HG03575 (cell line): ENCODE results near the gene MINDY4B.

Source experiments
- ATAC-seq: cut with Tn5 transposase; IDR thresholded peaks from one replicate; pipeline ENCODE4 v1.9.1; 2021; ENCODE audit not compliant: unreplicated experiment, insufficient number of reproducible peaks, low FRiP score; ENCODE audit errors: extremely low read depth

Gene MINDY4B

DNA sequence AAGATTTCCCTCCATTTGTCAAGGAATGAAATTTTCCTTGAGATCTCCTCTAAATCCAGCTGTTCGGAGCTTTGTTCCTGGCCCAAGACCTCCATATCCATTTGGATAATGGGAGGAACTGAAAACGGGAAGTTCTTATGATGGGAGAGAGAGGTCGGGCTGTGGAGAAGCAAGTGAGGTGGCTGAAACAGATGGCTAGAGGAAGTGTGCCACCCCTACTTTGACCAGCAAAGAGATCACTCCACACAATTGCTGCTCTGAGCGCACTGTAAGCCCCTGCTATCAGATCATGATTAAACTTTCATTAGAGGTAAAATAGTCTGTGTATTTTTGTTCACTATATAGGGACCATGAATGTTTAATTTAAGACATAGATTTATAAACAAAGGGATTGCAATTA is at the start of gene MINDY4B:
Gene MINDY4B (minus strand): TSS at position 101 of the 400 bp plus-strand sequence. CDS start 0 bp downstream, at position 101.
- no peak for ATAC-seq

DNA sequence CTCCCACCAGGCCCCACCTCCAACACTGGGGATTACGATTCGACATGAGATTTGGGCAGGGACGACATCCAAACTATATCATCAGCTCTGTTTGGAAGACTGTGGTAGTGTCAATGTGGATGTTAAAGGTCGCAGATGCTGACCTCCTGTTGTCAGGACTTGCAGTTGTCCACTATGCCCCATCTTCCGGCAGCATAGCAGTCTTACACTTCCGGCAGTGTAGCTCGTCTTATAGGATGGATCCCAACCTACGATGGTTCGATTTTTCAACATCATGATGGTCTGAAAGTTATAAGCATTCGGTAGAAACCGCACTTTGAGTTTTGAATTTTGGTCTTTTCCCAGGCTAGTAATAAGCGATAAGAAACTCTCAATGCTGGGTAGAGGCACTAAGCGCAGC is 46.7 kb upstream of the MINDY4B start:
- ATAC-seq: no peak

DNA sequence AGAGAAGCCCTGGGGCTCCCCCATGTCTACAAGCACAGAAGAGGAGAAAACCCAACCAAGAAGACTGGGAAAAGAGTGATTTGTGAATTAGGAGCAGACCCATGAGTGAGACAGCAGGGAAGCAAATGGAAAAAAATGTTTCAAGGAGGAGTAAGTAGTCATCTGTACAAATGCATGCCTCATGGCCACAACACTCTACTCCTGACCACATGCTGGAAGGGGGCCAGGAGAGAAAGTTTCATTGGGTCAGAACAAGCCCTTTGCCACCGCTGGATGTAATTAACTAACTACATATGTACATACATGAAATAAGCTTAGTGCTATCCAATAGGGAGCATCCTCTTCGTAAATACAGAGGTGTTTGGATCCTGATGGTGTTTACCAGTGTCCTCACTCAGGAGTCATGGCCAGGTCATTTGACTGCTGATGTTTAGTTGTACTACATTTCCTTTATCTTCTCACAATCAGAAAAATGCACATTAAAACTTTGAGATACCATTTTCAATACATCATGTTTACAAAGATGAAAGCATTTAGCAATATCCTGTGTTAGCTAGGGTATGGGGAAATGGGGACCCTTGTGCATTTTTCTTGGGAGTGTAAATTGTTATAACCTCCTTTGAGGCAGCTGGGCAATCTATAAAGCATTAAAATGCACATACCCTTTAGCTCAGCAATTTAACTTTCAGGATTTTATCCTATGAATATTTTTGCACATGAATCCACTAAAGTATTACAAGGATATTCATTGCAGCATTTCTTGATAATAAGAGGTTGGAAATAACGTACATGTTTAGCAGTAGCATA is 40.2 kb upstream of the MINDY4B start:
- ATAC-seq: no peak

DNA sequence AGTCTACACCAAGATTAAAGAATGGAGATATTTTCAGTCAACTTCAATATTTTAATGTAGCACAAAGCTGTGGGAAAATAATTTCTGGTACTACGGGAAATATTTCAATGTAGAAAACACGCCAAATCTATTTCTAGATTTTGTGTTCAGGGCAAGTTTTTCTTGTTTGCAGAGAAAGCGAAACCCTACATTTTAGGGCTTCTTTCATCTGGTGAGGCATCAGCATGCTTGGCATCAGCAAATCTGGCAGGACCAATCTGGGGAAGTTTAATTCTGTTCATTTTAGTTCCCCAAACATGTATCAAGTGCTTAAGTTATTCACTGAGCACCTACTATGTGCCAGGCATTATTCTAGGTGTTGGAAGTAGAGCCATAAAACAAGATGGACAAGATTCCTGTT is 37.0 kb upstream of the MINDY4B start:
- ATAC-seq: no peak

DNA sequence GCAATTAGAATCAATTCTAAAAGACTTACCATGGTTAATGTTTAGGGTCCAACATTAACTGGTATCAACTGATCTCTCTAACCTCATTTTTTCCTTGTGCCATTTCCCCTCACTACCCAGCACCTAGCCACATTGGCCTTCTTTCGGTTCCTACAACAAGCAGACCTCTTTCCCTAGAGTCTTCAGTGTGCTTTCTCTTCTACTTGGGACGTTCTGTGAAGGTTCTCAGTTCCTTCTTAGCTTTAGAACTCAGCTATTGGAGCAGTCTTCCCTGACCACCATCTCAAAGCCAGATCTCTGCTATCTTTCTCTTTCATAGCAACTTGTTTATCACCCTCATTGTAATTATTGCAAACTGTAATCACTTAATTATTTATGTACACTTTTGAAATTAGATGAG is 31.5 kb upstream of the MINDY4B start:
- ATAC-seq: no peak

DNA sequence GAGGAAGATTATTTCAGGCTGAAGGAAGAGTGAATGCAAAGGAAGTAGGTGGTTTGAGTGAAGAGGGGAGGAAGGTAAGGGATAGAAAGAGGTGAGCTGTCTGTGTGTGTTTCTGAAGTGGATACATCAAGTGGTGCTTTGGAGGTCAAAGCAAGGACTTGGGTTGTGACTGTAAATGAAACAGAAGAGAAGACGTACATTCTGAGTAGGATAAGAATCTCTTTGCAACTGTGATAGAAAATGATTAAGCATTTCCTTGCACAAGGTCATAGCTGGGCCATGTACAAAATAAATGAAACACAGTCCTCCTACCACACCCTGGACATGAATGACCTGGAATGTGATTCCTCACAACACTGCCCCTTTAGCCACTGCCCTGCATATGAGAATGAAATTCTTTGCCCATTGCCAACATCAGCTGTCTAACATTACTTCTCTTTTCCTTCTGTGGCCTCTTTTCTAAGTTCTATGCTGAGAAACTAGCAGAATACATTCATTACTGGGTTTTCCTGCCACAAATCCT is 28.3 kb upstream of the MINDY4B start:
- no peak for ATAC-seq

DNA sequence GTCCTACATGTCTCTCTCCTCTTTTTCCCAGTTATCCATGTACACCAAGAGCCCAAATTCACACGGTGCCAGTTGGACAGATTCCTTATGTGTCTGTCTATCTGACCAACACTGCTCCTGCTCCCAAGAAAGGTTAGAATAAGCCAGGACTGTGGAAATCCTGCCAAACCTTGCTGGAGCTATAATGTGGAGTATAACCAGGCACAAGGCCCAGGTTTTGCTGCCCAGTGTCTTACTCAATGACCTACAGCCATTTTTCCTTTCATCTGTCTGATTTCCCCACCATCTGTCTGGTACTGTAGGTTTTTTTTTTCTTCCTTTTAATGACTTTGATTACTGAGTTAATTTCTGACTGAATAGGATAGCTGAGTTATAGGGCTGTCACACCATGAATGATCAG is 26.5 kb upstream of the MINDY4B start:
- ATAC-seq: no peak

DNA sequence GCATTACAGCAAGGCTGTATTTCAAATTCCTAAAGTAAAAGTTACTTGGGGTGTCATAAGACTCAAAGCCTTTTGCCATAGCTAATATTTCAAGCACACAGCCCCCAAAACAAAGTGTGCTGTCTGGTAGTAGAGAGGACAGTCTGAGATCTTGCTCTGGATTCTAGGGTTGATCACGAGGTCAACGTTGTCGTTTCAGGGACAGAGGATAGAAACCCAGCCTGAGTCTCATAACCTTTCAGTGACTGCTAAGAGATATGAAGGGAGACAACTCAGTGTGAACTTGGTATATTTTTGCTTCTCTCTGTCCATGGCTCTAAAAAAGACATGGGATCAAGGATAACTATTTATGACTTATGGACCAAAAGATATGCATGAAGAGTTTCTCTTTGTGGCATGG is 25.6 kb upstream of the MINDY4B start:
- ATAC-seq: no peak

DNA sequence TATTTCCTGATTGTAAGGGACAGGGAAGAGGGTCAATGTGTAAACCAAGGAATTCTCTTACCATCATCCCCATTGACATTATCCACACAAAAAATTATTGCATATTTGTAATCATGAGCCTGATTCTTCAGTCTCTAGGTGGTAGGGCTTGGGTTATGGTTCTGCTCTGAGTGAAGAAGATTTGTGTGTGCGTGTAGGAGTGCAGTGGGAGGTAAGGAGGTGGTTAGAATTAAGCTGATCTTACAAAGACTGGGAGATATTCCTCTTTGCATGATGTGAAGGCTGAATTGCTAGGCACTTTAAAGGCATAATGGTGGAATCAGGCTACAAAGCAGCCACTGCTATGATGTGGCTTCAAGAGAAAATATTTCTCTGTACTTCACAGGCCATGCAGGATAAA is 23.0 kb upstream of the MINDY4B start:
- ATAC-seq: no peak

DNA sequence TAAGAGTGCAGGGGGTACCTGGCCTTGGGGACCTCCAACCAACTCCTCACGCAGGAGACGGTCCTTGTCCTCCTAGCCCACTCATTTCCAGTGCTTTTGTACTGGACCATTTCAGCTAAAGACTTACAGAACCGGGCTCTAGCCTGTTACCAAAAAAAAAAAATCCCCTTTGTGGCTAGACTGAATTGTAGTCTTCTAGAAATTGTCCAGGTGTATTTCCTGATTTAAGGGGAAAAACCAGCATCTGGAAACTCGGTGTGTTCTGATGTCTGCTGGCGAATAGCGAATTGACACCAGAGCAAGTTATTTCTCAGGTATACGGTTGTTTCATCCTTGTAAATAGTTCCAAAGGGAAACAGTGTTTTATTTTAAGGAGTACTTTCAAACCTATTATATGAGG is 21.1 kb upstream of the MINDY4B start:
- no peak for ATAC-seq

DNA sequence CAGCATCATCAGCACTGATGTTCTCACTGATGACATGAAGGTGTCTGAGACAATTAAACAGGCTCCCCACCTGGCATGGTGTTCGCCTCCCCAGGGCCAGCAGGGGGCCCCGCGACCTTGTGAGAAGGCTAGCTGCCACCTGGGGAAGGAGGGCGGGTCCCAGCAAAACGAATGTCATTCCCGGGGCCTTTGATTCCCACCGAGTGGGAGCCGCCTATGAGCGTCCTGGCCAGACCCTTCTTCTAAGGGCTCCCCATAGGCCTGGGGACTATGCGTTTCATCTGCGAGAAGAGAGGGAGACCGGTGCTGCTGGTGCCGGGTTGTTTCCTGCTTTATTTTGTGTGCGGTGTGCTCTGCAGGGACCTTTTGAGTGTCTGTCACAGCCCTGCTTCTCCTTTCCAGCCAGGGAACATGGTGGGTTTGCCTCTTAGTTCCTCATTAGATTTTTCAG is 20.5 kb upstream of the MINDY4B start:
- no peak for ATAC-seq

DNA sequence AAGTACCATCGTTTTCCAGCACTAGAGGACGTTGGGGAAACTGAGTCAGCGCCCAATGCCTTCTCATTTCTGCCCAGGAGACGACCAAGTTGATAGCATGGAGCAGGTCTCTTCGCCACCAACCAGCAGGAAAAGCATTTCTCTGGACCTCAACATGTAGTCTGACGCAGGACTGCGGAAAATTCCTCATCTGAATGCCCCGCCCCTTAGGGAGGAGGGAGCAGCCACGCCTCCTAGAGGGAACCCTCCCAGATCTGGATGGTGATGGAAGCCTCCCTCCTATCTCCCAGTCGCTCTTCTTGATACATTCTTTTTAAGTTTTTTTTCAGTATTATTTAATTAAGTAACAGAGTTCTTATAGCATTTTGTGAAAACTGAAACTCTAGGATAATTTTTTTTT is 17.4 kb upstream of the MINDY4B start:
- ATAC-seq: no peak

DNA sequence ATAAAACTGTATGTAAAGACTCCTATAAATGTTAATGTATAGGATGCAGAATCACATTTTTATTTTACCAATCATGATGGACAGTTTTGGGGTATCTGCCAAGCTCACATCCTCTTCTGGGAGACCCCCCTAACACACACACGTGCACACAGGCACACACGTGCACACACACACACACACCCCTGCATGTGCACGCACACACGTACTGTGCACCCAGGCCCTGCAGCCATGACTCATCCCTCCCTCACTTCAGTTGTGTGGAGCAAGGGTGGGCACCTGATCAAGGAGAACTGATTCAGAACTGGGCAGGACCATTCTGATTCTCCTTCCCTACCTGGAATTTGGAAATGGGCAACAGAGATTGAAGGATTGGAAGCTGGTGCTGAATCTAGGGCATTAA is 16.0 kb upstream of the MINDY4B start:
- no peak for ATAC-seq

DNA sequence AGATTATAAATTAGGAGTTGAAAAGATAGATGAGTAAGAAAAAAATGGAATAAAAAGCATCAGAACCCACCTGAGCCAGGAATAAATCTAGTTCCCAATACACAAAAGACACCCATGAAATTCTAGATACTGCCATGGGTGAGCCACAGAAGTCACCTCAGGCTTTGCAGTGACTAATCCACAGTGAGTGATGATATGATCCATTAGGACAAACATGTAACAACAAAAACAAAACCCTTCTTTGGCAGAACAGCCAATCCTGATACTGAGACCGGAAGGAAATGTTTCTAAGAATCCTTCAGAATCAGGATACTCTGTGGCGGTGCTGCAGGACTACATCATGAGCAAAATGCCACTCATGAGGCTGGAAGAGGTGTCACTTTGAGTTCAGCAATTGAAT is 15.0 kb upstream of the MINDY4B start:
- ATAC-seq: no peak

DNA sequence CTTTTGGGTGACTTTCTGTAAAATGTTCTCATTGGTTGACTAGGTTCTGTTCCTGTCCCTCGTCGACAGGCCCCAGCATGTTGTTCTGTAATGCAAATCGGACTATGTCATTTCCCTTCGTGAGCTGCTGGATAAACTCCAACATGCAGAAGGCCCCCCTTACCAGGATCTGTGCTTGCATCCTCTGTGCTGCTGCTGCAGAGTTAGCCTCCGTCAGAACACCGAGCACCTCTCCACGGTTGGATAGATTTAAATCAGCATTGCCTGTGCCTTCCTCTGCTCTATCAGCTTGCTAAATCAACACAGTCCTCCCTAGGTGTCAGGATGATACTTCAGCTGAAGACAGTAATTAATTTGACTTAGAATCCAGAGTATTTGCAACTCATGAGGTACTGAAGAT is 12.7 kb upstream of the MINDY4B start:
- ATAC-seq: no peak

DNA sequence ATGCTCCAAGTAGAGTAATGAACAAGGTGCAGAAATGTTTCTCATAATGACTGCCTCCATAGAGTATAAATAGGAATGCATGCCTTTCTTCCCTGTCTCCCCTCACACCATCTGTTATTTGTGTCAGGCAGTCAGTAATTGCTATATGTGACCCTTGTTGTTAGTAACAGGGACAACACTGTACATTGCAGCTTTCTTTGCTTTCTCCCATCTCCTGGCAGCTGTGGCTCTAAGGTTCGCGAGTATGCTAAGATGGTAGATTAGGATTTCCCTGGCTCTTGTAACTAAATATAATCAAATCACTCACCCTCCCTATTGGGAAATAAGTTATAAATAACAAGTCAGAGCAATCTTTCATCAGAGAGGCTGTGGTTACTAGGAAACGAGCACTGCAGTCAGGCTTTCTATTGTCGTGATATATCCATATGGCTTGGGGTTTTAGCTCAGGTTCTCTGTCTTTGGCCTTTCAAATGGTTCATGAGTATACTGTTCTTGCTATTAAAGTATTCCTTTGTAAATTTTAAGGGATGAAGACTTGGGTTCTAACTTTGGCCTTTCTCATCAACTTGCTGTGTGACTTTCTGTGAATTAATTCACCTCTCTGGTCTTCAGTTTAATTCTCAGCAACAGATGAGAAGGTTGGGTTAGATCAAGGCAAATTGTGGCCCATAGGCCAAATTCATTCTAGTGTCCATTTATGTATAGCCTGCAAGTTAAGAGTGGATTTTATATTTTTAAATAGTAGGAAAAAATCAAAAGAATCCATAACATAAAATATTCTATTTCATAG is 8.1 kb upstream of the MINDY4B start:
- no peak for ATAC-seq

DNA sequence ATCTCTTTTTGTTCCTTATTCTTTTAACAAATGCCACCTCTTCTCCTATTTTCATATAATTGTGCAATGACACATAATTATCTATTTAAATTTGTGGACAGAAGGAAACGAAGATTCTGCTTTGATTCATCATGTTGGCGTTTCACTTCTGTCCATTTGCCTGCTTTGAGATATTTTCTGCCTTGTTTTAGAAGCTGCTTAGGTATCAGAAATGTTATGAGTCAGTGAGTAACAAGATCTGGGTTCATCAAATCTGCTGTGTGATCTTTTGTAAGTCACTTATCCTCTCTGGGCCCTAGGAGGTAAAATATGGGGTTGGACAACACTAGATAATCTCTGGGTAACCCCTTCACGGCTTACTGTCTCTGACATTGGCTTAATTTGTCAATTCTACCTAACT is 7.3 kb upstream of the MINDY4B start:
- ATAC-seq: no peak

DNA sequence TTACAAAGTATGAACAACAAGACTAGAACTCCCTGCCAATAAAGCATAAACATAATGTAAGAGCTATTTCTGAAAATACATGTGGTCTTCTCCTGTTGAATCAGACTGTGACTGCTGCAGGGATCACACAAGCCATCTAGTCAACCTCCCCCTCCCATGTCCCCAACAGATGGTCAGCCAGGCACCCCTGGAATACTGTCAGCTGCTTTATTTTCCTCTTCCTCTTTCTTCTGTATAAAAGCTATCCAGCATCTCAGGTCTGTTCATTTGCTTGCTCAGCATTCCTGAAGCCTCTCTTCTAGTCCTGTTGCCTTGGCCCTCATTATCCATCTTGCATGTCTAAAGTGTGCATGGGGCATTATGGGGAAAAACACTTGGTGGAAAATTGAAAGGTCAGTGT is 6.5 kb upstream of the MINDY4B start:
- ATAC-seq: no peak

DNA sequence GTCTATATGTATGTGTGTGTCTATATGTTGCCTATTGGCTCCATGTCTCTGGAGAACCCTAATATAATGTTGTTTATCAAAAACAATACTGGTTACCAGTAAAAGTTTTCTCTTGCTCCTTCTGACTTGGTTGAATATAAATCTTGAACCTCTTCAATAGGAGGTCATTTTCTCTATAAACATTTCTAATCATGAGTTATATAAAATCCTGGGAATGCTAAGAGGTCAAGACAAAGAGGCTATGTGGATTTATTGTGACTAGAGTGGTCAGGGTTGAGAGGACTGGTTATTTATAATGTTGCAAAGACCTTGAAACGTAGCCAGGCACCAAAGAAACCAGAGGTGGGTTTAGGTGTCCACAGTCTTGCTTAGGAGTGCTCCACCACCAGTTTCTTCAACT is 1.2 kb upstream of the MINDY4B start:
- ATAC-seq: no peak

DNA sequence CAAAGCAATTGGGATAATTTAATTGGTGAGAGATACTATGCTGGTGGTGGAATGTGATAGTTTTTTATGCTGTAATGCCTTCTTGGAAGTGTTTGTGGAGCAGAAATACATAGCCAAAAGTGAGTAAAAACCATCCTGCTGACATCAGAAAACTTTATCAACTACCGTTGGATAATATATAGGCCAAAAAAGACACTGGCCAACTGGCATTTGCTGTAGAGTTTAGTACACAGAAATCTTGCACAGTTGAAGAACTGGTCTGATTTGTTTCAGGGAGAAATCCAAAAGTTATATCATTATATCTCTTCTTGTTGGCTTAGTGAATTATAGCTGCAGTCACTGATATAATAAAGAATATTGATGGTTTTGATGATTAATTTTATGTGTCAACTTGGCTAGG is 507 bp upstream of the MINDY4B start:
- no peak for ATAC-seq
